ENCODE results near the gene ZNF618.

Gene ZNF618

GRCh38 chr9:114046875-114047274, 170.8 kb downstream of the ZNF618 start:
- no peak for DNase-seq

- peak in 1 of 2 experiments; percentile 53 for DNase-seq
These were observed 171.6 kb downstream of the ZNF618 start for GRCh38 chr9:114047717-114048116.

DNA sequence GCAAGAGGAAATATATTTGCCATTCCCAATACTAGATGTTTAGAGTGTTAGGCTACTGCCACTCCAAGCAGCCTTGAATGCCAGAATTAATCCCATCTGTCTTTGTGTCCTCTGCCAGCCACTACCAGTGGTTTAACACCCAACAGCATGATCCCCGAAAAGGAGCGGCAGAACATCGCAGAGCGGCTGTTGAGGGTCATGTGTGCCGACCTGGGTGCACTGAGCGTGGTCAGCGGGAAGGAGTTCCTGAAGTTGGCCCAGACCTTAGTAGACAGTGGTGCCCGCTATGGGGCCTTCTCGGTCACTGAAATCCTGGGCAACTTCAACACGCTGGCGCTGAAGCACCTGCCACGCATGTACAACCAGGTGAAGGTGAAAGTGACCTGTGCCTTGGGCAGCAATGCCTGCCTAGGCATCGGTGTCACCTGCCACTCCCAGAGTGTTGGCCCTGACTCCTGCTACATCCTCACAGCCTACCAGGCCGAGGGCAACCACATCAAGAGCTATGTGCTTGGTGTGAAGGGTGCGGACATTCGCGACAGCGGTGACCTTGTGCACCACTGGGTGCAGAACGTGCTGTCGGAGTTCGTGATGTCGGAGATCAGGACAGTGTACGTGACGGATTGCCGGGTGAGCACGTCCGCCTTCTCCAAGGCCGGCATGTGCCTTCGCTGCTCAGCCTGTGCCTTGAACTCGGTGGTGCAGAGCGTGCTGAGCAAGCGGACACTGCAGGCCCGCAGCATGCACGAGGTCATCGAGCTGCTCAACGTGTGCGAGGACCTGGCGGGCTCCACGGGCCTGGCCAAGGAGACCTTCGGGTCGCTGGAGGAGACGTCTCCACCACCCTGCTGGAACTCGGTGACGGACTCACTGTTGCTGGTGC, 172.7 kb downstream of the ZNF618 start:
- DNase-seq, result no peak

DNA sequence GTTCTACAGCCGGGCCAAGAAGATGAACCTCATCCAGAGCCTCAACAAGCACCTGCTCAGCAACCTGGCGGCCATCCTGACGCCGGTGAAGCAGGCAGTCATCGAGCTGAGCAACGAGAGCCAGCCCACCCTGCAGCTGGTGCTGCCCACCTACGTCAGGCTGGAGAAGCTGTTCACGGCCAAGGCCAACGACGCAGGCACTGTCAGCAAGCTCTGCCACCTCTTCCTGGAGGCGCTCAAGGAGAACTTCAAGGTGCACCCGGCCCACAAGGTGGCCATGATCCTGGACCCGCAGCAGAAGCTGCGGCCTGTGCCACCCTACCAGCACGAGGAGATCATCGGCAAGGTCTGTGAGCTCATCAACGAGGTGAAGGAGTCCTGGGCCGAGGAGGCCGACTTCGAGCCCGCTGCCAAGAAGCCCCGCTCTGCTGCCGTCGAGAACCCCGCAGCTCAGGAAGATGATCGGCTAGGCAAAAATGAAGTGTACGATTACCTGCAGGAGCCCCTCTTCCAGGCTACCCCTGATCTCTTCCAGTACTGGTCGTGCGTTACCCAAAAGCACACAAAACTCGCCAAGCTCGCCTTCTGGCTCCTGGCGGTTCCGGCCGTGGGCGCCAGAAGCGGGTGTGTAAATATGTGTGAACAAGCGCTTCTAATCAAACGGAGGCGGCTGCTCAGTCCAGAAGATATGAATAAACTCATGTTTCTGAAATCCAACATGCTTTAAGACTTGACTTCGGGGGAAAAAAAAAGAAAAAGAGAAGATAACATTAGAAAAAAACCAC, 173.5 kb downstream of the ZNF618 start:
- DNase-seq, result no peak

DNA sequence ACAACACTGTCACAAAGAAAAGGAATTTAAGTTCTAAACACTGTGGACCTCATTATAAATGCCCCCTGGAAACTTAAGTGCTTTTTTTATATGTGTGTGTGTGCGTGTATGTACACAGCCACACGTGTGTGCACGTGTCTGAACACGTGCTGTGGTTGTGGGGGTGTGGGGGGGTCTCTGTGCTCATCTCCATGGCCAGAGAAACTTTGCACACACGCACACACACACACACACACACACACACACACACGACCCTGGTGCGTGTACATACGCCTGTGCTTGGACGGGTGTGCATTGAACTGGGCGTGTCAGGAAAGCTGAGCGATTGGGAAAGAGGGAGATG, 174.1 kb downstream of the ZNF618 start:
- DNase-seq, result no peak

DNA sequence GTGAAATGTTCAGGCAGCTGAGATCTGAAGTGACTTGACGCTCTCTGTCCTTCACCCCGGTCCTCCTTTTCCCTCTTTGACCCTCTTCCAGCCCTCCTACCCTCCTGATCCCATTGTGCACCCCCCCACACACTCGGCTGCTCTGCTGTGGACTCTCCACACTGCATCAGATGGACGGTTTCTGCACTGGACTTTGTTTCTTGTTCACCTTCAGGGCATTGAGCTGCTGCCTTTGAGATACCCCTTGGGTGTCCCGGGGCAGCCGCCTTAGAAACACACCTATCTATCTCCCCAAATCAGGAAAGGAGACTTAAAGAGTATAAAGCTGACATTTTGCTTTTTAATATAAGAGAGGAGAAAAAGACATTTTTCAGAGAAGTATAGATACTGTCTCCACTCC, 174.5 kb downstream of the ZNF618 start:
- no peak for DNase-seq

DNA sequence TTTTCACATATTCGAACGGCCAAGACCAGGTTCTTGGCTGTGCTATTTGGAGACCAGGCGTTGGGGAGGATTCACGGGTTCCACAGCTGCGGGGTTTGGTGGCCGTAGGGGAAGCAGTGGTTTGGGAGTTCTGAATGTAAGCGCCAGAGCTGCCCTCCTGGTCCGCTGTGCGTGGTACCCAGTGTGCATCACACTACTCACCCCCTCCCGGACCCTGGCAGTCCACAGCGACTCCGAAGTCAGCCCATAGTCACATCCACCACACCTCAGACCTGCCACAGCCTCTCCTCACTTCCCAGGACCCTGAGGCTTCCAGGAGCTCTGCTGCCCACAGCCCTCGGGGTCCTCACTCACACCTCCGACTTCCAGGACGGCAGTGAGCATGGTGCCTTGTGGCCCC, 175.2 kb downstream of the ZNF618 start:
- DNase-seq, result no peak

DNA sequence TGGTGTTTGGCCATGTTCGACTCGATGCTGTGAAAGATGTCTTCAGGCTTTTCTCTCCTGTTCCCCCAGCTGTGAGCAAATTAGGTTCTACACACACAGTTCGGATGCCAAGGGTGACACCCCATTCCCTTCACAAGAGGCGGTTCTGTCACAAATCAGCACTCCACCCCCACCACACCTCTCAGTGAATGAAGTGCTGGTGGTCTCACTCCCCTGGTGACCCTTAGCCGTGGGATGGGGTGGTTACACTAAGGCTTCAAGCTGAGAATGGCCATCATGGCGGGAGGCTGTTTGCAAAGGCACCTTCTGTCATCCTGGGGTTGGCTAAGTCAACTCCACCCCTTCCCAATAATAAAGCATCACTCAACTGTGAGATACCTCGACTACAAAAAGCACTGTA, 175.6 kb downstream of the ZNF618 start:
- no peak for DNase-seq

- peak in 1 of 2 experiments; percentile 11 for DNase-seq
These were observed 177.3 kb downstream of the ZNF618 start for GRCh38 chr9:114053246-114054005.

DNA sequence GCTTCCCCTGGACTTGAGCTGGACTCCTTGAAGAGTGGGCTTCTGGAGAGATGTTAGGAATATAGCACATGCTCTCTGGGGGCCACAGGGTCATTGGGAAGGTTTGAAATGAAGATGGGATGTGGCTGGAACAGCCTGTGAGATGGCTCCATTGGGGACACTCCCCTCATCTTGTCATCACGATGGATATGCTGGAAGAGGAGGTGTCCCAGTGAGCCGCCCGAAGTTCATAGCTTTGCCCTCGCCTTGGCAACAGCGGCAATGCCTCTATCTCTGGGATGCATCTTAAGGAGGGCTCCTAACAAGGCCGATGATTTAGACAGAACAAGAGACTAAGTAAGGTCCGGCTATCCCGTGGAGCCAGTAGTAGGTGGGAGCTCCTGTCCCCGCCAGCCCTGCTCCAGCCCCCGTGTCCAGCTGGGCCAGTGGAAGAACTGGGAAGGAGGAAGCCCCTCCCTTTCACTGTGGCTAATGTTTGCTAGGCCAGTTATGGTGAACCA, 178.1 kb downstream of the ZNF618 start:
- DNase-seq, result no peak

DNA sequence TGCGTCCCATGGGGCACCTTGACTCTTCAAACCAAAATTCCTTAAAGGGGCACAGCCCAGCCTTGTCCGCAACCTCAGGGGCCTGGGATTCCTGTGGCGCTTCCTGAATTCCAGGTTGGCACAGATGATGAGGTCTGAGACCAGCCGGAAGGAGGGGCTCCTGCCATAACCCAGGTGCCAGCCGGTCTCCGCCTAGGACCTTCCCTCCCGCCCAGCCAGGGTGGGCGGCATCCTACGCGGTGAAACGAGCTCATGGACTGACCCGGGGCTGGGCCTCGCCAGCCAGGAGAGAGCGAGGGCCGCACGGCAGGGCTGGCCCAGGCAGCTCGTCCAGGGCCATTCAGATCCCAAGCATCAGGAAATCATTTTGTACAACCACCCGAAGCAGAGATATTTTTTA, 179.0 kb downstream of the ZNF618 start:
- DNase-seq, result no peak

- no peak for DNase-seq
These were observed 179.8 kb downstream of the ZNF618 start for GRCh38 chr9:114055894-114056293.

DNA sequence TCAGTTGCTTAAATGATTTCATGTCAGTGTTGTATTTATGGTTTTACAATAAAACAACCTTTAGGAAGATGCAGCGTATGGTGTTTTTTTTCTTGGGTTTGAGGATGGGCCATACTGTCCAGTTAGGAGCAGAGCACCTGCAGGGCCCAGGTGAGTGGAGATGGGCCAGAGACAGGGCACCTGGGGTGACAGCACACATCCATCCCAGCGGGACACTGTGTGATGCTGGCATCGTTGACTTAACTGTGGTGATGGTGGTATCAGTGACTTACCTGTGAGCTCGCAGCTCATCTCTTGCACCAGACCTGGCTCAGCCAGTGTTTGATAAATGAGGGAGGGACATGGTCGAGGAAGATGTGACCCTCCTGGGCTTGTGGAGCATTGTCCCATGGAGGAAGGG, 180.4 kb downstream of the ZNF618 start:
- DNase-seq, result no peak

GRCh38 chr9:114057161-114057885, 181.2 kb downstream of the ZNF618 start:
- no peak for DNase-seq

- no peak for DNase-seq
These were observed 182.6 kb downstream of the ZNF618 start for GRCh38 chr9:114058688-114059046.

- no peak for DNase-seq
These were observed 183.1 kb downstream of the ZNF618 start for GRCh38 chr9:114059047-114059803.

DNA sequence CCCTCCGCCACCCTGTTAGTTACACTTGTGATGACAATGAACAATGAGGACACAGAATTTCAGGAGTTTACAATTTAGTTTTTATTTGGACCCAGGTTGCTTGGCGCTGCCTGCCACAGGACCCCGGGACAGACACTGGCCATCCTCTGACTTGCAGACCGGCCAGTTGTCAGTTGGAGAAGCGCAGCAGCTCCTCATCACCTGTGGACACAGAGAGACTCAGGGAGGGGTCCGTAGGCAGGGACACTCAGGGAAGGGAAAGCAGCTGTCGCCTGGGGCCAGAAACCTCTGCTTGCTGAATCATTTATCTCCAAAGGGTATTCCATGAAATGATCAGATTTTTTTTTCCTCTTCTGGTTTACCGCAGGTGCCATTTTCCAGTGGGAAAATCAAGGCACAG, 184.0 kb downstream of the ZNF618 start:
- no peak for DNase-seq

- DNase-seq, result no peak
These were observed 184.6 kb downstream of the ZNF618 start for GRCh38 chr9:114060711-114061110.

DNA sequence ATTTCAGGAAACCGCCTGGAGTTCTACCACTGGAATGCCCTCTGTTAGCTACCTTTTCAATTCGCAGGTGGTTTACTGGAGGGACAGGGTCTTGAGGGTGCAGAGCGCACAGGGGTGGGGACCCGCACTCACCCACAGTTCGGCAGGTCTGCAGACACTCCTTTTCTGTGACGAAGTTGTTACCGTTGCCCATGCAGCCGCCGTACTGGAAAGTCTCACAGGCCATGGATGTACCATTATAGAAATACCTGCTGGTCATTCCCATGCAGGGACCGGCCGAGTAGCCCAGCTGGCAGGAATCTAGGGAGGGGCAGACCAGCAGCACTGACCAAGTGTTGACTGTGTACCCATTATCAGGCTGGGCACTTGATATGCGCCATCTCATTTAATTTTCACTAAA, 185.2 kb downstream of the ZNF618 start:
- DNase-seq, result no peak

- DNase-seq, result no peak
These were observed 185.8 kb downstream of the ZNF618 start for GRCh38 chr9:114061830-114062474.

DNA sequence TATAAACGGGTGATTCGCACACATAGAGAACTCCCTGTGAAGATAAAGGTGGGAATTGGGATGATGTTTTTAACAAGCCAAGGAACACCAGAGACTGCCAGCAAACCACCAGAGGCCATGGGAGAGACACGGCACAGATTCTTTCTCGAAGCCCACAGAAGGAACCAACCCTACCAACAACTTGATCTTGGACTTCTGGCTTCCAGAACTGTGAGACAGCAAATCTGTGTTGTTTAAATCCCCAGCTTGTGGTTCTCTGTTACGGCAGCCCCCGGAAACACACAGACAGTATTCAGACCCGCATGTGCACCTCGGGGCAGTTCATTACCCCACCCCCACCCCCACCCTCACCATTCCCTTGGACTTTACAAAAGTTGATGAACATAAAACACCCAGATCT, 189.2 kb downstream of the ZNF618 start:
- no peak for DNase-seq
